ENCODE data around the gene FGGY.
A peak's percentile ranks its signal among the peaks of the same experiment; 100 is the strongest.

FGGY gene

DNA sequence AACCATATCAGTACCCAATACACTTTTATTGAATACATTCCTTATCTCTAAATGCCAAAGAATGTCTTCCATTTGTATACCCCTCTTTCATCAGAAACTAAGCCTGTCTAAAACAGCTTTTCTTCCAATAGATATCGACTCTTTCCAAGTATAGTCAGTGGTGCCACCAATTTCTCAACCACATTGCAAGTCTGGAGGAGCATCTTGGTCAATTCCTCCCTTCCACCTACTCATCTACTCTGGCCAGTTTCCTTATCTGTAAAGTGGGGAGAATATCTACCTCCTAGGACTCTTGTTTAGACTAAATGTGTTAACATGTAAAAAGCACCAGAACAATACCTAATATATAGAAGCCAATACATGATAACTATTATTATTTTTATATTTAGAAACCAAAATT lies 28.5 kb upstream of the FGGY start:
- H3K36me3 ChIP-seq (ENCODE audit: control insufficient read depth, insufficient read depth, low read length), result no peaks in the 10 kb centered on the region
- TF ChIP-seq, protein P1, sequence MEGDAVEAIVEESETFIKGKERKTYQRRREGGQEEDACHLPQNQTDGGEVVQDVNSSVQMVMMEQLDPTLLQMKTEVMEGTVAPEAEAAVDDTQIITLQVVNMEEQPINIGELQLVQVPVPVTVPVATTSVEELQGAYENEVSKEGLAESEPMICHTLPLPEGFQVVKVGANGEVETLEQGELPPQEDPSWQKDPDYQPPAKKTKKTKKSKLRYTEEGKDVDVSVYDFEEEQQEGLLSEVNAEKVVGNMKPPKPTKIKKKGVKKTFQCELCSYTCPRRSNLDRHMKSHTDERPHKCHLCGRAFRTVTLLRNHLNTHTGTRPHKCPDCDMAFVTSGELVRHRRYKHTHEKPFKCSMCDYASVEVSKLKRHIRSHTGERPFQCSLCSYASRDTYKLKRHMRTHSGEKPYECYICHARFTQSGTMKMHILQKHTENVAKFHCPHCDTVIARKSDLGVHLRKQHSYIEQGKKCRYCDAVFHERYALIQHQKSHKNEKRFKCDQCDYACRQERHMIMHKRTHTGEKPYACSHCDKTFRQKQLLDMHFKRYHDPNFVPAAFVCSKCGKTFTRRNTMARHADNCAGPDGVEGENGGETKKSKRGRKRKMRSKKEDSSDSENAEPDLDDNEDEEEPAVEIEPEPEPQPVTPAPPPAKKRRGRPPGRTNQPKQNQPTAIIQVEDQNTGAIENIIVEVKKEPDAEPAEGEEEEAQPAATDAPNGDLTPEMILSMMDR (IDR thresholded peaks at IDR 0.05; ENCODE audit: insufficient read depth, low read length, poor library complexity, severe bottlenecking), result no peak
- H3K27me3 ChIP-seq (replicated peaks; ENCODE audit: control insufficient read depth, insufficient read depth, low read length), result no peaks in the 10 kb centered on the region
- DNase-seq (ENCODE audit: extremely low read depth, insufficient read length), result no peak
- no peak overlapping the region for H3K4me3 ChIP-seq (replicated peaks; ENCODE audit: low read depth, low read length)

DNA sequence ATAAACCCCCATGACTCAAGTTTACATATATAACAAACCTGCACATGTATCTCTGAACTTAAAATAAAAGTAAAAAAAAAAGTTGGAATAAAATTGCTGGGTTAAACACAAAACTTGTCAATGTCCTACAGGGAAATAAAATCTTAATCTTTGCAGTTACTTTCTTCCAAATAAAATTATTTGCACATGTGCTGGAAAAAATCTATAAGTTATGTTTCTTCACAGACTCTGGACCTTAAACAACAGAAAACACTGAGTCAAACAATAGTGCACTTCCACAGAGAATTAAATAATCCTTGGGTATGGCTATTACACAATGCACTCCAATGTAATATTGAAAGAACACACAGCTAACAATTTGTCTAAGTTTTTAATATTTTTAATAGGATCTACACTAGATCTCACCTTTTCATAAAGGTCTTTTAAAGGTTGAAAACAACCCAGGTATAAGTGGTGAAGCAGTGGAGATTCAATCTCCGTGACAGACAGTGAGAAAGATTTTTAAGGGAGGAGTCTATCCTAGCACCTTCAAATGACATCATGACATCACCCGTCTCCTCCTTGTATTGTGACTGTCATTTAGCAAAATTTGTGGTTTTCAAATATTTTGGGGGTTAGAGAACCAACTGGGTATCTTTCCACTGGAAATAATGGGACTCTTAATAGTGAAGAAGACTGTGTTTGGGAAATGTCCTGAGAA lies 25.2 kb upstream of the FGGY start:
- DNase-seq (ENCODE audit: extremely low read depth, insufficient read length), result no peak
- no peaks in the 10 kb centered on the region for H3K36me3 ChIP-seq (ENCODE audit: control insufficient read depth, insufficient read depth, low read length)
- no peak overlapping the region for H3K4me3 ChIP-seq (replicated peaks; ENCODE audit: low read depth, low read length)
- TF ChIP-seq, protein P1 (IDR thresholded peaks at IDR 0.05; ENCODE audit: insufficient read depth, low read length, poor library complexity, severe bottlenecking), result no peak
- H3K27me3 ChIP-seq (replicated peaks; ENCODE audit: control insufficient read depth, insufficient read depth, low read length), result no peaks in the 10 kb centered on the region

DNA sequence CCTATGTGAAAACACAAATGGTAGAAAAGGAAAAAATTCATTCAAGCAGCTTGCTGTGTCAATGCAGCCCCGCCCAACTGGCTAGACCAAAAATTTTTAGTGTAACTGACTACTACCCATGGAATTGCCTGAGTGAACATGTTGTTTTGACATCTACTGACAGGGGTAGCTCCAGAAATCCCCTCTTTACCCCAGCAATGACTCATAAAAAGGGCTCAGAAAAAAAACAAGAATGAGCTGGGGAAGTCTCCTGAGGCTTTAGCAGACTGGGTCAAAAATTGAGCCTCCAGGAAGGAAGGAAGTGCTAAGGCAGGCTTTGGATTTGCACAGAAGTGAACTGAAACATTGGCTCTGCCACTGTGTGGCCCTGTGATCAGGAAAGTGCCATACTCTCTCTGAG lies 24.4 kb upstream of the FGGY start:
- Histone ChIP-seq H3K36me3 (ENCODE audit: control insufficient read depth, insufficient read depth, low read length) (no peaks in the 10 kb centered on the region), H3K27me3 (replicated peaks; ENCODE audit: control insufficient read depth, insufficient read depth, low read length) (no peaks in the 10 kb centered on the region), H3K4me3 (replicated peaks; ENCODE audit: low read depth, low read length) (no peak overlapping the region)
- peak; percentile 37 for DNase-seq (ENCODE audit: extremely low read depth, insufficient read length)
- TF ChIP-seq, protein P1 (IDR thresholded peaks at IDR 0.05; ENCODE audit: insufficient read depth, low read length, poor library complexity, severe bottlenecking), result no peak

DNA sequence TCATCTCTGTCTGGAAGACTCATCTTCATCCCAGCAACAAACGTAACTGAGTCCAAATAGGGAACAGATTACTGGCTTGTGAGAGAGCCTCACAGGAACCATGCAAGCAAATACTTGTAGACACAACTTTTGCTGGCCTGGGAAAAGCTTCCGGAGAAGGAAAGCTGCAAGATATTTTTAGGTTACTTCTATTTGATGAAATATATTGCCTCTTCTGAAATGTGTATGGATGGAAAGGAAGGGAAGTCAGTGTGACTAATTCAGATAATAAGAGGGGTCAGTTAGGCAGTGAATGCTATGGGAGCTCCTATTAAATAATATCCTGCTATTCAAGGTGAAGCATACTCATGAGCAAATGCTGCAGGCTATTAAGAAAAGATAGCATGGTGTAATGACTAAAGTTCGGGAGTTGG lies 20.4 kb upstream of the FGGY start:
- Histone ChIP-seq H3K4me3 (replicated peaks; ENCODE audit: low read depth, low read length) (no peak overlapping the region), H3K36me3 (ENCODE audit: control insufficient read depth, insufficient read depth, low read length) (no peaks in the 10 kb centered on the region), H3K27me3 (replicated peaks; ENCODE audit: control insufficient read depth, insufficient read depth, low read length) (no peaks in the 10 kb centered on the region)
- TF ChIP-seq, protein P1 (IDR thresholded peaks at IDR 0.05; ENCODE audit: insufficient read depth, low read length, poor library complexity, severe bottlenecking), result no peak
- DNase-seq (ENCODE audit: extremely low read depth, insufficient read length), result no peak

DNA sequence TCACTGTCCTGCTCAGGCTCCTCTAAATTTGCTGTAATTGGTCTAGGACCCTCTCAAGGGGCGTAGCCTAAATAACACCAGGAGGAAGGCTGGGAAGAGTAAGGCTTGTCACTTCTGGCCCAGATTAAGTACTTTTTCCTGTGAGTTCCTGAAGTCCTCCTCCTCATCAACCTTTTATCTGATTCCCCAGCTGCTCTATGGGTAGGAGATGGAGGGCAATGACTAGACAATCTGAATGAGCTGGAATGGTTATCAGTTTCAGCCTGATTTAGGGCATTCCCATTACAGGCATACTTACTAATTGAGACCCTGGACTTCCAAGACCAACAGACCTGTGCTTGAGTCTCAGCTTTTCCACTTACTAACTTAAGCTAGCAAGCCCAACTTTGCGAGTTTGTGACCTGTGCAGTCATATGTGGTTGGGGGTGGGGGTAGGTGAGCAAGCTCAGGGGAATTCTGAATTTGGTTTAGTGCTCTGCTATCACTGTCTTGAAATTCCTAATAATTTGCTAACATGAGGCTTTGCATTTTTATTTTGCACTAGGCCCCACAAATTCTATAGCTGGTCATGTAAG lies 18.0 kb upstream of the FGGY start:
- Histone ChIP-seq H3K36me3 (ENCODE audit: control insufficient read depth, insufficient read depth, low read length) (no peaks in the 10 kb centered on the region), H3K27me3 (replicated peaks; ENCODE audit: control insufficient read depth, insufficient read depth, low read length) (no peaks in the 10 kb centered on the region), H3K4me3 (replicated peaks; ENCODE audit: low read depth, low read length) (no peak overlapping the region)
- TF ChIP-seq, protein P1 (IDR thresholded peaks at IDR 0.05; ENCODE audit: insufficient read depth, low read length, poor library complexity, severe bottlenecking), result no peak
- DNase-seq (ENCODE audit: extremely low read depth, insufficient read length), result no peak

All from GM06990 (cell line).